Stimulated activated CD8-positive, alpha-beta memory T cell treated with anti-CD3 and anti-CD28 coated beads, Interleukin-7, amount 100 ng/mL, for 1 hour (primary cell): ENCODE results near the gene ZFP36L1.
"Not testable (repeated sequence)": the region's sequence is repeated elsewhere in the genome, so short reads cannot be mapped to it uniquely, and the experiment has no call there.

ENCODE experiments used
- DNase-seq, 2 donors: peaks; one replicate each; pipeline ENCODE4 v3.0.0-alpha.2; 2020; ENCODE audit warnings: low read depth in 2 of 2

ZFP36L1 gene

DNA sequence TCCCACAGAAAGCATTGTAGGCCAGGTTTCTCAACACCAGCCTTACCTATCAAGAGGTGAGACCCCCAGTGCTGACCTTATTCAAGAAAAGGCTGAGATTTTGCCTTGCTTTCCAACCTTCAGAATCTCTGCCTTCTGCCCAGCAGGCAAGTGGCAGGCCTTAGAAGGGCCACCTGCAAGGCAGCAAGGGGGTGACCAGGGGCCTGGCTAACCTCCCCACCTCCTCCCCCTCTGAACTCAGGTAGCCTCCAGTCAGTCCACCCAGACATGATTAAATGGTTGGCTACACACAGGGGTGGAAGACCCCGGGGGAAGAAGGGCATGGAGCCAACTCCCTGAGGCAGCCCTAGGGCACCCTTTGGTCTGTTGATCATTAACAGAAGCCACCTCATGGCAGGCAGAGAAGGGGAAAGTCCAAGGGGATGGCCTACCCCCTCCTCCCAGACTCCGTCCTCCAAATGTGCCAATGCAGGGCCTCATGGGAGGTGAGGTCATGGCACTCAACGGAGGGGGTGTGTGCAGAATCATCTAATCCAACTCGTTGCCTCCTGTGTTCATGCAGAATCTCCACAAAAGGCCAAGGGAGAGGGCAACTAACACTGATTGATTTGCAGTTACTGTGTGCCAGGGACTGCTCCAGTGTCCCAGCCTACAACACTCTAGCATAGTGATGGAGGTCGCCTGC lies 8.5 kb downstream of the ZFP36L1 start:
- no peak for DNase-seq

DNA sequence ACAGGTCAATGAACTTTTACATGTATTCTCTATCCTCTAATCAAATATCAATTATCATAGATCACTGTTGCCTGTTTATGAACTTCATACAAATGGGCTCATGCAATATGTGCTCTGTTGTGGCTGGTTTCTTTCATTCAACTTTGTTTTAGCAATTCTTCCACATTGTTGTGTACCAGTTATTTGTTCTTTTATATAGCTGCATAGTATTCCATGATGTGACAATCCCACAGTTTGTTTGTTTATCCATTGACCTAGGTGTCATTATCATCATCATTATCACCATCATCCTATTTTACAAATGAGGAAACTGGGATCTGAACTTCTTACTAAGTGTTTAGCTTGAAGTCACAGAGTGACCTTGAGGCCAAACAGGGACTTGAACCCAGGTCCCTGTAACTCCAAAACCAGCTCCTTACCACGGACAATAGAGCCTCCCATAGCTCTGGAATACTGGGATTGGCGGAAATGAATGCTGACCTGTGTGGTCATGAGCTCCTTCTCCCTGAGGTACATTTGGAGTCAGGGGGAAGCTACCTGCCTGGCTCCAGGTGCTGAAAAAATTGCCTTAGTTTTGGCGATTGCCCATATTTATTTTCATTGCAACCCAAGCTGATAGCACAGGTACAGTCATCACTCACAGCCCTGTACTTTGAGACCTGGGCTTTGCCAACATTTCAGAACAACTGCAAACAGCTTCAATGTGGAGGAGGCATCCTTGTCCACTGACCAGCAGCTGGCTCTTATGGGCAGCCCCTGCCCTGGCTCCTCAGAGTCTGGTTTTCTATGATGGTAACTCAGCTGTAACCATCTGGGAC lies 9.2 kb downstream of the ZFP36L1 start:
- DNase-seq = no peak

DNA sequence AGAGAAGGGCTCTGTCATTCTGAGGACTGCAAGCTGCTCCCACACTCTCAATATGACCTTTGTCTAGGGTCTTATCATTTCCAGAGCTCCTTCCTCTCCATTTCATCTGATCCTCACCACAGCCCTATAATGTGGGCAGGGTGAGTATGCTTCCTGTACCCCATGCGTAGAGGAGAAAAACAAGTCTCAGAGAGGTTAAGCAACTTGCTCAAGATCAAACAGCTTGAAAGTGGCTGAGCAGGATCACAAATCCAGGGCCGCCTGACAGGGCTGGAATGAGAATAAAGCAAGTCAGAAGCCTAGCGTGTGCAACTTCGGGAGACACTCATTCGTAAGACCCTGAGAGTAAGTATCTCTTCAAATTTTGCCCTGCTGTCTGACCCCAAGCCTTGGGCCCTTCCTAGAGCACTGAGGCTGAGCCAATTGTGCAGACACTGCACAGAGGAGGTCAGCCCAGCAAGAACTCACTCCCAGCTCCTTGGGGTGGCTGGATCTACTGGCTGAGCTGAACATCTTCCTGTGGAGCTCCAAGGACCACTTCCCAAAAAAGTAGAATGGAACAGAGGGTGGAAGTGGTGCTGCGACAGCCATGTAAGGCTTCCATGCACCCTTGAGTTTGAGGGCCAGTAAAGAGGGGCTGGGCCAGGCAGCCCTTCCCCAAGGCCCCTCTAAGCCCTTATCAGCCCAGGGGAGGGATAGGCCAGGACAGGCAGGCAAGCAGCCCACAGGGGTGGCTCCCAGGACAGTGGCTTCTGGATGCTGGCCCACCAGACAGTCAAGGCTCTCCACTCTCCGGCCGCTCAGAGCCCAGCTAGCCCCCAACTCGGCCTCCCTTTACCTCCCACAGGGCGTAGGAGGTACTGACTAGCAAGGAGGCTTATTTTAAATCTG lies 10.5 kb downstream of the ZFP36L1 start:
- DNase-seq = no peak

DNA sequence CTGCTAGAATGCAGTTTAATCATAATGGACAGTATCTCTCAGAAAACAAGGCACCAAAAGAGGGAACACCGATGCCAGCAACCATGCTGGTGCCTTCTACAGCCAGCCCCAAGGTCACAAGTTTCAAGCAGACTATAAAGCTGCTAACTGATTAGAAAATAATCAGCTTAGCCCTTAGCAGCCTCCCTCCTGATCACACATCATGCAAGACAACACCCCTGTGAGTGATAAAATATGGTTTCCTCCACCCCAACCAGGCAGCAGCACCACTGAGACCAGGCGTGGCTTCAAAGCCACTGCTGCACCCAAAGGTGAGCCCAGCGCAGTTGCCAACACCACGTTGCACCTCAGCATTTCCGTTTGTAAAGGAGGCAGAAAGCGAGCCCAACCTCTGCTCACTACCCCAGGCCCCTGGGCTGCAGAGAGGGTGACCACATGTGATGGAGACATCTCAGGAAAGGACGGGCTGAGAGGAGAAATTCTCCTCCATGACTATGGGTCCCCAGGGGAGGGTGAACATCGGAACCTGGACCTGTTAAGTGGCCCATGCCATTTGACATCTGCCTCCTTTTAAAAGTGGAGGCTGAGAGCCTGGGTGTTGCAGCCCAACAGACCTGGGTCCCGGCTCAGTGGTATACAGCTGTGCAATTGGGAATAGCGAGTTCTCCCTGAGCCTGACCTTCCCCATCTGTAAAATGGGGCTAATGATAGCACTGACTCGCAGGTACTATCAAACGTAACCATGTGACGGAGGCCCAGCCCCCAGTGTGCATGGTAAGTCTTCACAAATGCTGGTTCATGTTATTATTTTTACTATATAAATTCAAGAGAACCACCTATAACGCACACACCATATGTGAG lies 11.5 kb downstream of the ZFP36L1 start:
- DNase-seq = no peak

DNA sequence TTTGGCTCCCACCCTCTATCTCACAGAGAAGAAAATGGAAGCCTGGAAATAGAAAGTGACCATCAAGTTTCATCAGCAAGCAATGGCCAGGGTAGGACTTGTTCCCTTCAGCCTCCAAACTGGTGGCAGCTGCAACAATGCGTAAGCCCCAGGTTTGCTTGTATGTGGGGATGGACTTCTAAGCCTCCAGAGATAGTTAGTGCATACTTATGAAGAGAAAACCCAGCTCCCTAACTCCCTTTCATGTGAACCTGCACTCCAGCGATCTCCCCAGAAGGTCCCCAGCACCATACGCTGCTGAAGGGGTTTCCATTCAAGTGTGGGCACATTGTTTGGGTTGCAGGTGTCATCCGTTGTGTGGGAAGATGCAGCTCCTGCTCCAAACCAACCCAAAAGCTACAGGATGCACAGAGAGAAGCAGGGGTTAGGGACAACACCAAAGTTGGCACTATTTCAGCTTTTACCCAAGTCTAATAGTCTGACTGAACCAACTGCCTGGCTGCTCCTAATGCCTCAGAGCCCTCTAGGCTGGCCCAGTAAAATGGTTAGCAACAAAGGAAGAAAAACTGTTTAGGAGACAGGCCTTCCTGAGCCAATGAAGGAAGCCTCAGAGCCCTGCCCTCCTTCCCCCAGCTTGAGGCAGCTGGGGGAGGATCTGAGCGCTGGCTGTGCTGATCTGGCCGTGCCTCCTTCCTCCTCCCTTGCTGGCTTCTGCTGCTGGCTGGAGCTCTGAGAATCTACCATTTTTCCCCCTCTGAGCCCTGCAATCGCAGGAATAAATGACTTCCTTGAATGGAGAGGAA lies 12.3 kb downstream of the ZFP36L1 start:
- no peak for DNase-seq

DNA sequence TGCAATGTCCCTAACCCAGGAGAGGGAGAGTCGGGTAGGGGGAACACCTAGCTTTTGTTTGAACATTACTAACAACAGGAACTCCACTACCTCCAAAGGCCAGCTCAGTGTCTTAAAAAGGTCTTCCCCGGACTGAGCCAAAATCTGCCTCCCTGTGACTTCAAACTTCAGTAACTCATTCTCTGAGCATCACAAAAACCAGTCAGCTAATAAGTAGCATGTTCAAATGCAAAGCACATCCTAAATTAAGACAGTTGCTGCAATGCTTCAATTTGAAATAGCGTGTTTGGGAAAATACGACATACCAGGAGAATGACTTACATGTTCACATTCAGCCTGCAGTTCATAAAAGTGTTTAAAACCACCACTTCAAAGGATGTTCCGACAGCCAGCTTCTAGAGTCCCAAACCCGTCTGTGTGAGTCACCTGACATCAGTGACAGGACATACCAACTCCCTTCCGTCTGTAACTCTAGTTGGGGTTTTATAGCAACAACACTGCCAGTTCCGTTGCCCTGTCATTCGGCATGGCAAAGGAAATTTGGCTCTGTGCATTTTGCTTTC lies 13.0 kb downstream of the ZFP36L1 start:
- no peak for DNase-seq

DNA sequence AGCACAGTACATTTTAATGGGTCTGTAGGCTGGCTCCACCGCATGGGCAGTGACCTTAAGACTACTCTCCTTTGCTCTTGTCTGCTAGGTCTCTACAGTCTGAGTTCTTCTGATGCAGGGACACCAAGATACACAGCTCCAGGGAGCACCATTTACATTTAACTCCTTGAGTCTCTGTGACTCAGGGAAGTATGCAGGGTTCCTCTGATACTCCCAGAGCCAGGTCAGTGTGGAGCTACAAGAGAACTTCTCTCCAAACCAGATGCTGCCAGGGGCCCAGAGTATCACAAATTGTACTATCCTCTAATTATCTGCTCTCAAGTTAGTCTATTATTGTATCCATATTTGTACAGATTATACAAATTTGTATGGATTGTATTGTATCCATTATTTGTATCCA lies 15.2 kb downstream of the ZFP36L1 start:
- no peak for DNase-seq

DNA sequence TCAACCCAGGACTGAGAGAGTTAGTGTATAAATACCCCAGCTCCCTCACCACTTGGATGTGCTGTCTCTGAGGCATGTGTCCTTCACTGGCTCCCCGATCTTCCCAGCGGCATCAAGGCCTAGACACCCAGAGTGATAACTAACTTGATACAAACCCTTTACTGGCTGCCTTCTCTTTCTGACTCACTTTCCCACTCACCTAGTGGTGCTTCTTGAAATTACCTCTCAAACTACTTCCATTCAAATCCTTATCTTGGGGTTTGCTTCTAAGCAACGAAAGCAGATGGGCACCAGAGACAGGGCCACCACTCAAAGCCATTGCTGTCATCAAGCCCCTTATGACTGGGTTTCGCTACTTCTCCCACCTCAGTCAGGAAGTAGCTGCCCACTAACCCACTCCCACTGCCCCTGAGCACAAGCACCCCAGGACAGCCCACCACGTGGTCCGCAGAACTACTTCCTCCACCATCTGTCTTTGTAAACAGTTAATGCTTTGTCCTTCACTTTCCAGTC lies 17.2 kb downstream of the ZFP36L1 start:
- DNase-seq = no peak

DNA sequence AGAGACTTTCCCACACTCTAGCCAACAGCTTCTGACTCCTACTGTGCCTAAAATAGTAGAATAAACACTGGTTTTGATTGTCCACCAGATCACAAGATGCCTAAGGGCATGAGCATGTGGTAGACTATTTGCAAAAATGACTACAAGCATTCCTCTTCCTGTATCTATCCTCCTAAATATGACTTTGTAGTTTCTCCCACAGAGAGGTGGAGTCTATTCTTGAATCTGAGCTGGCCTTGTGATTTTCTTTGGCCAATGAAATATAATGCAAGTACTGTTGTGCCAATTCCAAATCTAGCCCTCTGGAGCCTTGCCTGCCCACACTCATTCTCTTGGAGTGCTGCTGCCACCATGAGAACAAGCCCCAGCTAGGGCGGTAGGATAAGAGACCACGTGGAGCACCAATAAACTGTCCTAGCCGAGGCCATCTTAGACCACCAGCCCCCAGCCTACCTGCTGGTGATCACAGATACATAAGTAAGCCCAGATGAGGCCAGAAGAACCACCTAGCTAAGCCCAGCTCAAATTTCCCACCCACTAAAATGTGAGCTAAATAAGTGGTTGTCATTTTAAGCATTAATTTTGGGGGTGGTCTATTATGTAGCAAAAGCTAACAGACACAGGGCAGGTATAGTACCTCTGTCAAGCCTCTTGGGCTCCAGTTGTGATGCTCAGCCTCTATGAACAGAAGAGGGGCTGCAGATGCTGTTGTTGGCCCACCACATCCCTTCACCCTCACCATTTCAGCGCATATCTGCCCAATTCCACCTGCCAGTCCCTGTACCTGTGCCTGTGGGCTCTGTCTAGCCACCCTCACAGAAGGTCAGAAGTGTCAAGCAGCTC lies 17.9 kb downstream of the ZFP36L1 start:
- no peak for DNase-seq

DNA sequence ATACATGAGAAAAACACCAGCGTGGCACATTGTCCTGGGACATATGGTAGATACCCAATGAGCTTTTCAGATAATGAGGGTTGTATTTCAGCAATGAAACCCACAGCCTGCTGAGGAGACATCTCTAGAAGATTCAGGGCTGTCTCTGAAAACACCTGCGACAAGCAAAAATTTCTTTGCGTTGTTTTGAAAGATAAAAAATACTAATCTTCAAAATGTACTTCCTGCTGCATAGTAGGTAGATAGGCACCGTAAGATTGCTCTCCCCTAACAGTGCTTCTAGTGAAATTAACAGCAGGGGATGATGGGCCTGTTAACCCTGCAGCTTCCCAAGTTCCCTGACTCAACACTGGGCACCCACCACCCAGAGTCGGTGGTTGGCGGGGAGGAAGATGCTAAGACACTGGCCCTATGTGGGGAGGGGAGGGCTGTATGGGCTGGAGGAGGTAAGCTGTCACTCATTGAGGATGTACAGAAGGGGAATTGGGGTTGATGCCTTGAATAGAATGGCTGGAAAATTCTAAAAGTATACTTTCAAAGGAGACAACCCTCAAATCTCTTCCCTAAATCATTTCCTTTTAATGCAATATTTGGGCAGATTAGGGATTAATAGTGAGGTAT lies 20.0 kb downstream of the ZFP36L1 start:
- DNase-seq = no peak

DNA sequence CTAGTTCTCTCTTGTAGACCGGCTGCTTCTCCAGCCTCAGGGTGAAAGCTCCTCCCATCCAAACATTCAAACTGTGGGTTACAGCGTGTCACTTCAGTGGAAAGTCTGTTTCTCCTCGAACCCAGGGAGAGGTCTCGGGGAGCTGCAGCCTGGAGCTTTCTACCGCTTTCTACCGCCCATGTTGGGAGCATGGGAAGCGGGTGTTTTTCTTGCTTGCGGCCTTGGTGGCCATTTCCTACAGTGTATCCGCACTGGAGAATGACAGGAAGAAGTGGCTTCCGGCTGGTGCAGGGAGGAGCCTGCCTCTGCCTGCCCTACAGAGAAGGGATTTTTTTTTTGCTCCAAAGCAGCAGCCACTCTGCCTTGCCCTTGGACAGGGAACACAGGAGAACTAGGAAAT lies 21.2 kb downstream of the ZFP36L1 start:
- no peak for DNase-seq

DNA sequence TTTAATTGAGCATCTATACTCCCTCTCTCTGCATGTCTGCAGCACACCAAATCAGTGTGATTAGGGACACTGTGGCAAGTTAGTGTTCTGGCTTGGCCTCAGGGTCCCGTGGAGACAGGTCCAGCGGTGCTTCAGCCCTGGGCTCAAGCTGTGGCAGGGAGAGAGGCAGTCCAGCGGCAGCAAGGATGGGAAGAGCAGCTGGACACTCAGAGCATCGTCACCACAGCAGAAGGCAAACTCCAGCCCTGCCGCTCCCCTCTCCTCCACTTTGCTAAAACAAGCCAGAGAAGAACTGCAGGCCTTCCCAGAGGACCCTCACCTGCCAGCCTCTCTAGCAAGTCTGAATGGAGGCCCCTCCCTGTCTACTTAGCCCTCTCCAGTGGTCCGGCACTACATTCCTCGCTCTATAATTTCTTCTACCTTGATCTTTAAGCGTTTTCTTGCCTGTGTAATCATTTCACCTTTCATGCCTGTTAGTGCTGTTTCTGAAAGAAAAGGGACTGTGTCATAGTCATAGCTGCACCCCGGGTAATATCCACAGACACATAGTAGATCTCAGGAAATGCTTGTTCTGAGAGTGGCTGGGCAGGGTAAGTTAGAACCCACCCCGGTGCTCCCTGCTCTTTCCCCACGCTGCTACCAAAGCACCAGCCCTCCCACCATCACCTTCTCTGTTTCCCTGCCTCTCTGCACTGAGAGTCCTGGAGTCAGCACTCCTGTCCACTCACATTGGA lies 22.1 kb downstream of the ZFP36L1 start:
- DNase-seq = no peak

DNA sequence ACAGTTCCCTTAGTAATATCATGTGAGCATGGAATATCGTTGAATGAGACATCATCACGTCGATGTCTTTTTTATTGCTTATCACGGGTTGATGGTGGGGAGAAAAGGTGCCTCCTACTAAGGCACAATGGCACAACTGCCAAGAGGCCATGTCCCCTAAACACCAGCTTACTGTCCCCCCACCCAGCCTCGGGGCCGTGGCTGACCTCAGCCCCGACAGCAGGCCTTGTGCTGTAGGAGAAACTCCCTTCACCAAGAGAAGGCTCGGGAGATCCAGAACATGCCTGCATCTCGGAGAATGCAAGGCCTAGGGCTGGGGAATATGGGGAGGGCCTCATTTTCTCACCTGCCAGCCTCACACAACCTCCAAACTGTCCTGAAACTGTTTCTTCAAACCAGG lies 22.8 kb downstream of the ZFP36L1 start:
- DNase-seq = no peak

DNA sequence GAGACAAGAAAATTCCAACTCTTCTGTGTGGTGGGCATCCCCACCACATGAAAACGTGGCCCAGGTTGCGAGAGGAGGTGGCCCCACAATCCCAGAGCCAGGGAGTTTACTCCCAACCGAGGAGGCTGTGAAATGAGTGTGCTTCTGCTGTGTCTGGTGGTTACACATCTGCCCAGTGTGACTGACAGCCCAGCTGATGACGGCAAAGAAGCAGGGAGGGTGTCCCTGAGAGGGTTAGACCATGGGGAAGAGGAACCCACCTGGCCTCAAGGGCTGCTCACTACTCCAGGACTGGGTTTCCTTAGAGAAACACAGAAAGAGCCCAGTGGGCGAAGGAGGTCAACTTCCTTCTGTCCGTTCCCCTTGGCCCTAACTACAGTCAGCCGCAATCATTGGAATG lies 24.6 kb downstream of the ZFP36L1 start:
- DNase-seq = no peak

DNA sequence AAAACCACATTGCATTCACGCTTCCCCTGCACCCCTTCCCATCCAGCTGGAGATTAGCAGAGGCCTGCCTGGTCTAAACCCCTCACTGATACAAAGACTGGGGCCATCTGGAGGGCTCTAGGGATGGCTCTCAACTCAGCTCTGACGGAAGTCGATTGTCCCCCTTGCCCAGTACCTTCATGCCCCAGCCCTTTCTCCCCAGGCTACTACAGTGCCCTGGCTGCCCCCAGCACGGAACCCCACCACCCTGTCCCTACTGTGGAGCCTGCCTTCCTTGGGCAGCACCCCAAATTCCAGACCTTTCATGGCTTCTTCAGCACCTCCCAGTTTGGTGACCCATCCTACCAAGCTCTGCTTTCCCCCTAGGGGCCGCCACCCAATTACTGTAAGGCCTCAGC lies 25.6 kb downstream of the ZFP36L1 start:
- DNase-seq = no peak

DNA sequence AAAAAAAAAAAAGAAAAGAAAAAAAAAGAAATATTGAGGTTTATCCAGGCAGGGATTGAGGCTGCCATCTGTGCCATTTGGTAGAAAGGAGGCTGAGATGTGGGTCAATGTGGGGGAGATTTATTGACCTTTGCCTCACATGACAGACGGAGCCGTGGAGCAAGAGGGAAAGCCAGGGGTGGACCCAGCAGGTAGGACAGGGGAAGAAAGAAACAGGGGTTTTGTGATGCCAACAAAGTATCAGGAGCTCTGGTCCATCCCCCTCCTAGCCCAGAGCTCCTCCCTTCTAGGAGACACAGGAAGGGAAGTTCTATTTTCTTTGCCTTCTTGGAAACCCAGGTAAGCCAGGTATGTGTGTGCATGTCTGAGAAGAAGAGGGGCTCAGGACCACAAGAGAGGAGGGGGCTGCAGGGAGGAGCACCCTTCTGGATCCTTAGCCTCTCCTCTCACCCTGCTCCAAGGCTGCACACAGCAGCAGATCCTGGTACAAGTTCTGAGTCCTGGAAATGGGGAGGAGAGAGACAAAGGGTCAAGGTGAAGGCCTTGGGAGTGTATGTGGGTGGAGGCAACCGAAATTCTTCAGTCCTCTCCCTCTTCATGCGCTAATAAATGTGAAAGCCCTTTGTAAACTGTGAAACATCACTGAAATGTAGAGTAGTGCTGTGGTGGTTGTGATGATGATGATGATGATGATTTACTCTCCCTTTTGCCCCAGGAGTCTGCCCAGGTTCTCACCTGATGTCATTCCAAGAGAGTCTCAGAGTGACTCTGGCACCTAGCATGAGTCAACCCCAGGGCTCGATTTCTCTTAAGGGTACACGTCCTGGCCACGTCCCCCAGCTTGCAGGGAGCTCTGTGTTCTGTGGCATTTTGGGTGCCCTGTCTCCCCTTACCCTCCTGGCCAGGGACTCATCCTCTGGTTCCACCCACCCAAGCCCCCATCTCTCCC lies 26.3 kb downstream of the ZFP36L1 start:
- no peak for DNase-seq

DNA sequence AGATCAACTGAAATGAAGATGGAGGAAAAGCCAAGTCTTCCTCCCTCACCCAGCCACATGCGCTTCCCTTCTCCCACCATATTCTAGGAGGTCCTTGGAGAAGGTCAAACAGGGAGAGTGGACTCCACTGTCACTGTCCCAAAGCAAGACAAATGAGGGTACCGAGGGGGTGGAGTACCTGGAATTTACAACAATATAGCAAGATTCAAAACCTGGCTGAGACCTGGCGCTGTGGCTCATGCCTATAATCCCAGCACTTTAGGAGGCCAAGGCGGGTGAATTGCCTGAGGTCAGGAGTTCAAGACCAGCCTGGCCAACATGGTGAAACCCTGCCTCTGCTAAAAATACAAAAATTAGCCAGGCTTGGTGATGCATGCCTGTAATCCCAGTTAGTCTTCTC lies 29.0 kb downstream of the ZFP36L1 start:
- DNase-seq = not testable (repeated sequence)
